HG02885 (cell line): ENCODE measurements around the gene NFE2.

Experiments
- ATAC-seq: cut with Tn5 transposase; IDR thresholded peaks from one replicate; pipeline ENCODE4 v1.9.1; 2021; ENCODE audit warnings: mild to moderate bottlenecking; ENCODE audit not compliant: unreplicated experiment, poor library complexity

NFE2 gene

DNA sequence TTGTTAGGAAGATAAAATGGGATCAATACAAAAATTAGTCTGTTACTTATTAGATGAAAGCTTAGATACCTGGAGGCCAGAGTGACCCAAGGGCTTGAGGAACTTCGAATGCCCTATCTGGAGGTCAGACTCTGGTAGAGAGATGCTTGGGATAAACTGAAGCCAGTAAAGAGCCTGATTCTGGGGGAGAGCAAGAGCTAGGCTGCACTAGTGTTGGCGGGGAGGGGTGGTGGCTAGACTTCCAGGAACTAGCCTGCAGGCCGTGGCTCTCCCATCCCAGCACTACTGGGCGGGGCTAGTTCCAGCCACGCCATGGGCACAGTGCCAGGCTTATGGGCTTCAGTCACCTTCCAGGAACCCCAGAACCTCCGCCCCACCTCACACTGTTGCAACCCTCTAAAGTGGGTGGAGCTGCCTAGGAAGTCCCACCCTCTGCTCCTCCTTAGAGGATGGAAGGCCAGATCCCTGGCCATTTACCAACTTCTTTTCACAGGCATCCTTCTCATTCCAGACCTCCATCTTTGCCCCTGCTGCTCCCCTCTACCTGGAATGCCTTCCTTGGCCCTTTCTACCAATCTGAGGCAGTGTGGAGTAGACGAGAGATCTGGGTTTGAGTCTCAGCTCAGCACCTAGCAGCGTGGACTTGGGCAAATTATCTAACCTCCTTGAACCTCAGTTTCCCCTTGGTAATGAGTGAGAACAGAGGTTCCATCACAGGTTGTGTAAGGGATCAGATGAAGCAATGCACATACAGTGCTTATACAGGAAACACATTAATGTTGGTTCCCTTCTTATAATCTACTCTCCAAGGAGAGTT, 6.3 kb upstream of the NFE2 start:
- no peak for ATAC-seq

DNA sequence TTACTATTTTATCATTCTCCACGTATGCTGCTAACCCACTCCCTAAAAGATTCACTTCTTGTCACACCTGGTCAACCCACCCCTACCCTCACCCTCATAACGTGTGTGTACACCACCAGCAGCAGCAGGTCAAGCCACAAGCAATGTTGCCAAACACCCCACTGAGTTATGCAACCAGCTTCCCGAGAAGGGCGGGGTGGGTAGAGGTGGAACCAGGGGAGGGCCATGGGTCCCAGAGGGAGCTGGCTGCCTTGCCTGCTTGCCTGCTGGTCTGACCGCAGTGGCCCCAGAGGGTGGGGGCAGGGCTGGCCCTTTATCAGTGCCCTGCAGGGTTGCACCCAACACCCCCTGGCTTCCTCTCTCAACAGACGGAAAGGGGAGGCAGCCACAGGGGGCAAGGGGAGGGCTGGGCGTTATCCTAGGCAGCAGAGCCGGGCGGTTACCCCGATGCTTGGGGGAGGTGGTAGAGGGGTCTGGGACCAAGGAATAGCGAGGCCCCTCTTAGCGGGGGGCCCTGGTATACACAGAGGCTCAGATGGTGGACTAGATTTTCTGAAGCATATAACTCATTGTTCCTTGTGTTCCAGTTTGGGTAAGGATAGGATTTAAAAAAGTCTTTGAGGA, 3.5 kb upstream of the NFE2 start:
- no peak for ATAC-seq

DNA sequence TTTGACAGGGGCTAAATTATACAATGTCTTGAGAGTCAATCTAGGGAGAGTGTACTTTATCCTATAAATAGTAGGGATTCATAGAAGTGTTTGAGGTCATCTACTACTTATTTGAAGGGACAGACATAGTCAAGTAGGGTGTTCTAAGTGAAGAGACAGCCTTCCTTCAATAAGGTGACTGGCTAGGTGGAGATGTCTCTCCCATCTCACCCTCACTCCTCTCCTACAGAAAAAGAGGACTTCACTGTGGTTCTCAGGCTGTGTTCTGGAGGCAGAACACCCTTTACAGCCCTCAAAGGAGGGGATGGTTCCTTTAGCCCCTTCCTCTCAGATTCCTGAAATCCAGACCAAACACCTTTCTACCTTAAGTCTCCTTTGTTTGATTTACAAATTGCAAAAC, 2.8 kb upstream of the NFE2 start:
- ATAC-seq: no peak

DNA sequence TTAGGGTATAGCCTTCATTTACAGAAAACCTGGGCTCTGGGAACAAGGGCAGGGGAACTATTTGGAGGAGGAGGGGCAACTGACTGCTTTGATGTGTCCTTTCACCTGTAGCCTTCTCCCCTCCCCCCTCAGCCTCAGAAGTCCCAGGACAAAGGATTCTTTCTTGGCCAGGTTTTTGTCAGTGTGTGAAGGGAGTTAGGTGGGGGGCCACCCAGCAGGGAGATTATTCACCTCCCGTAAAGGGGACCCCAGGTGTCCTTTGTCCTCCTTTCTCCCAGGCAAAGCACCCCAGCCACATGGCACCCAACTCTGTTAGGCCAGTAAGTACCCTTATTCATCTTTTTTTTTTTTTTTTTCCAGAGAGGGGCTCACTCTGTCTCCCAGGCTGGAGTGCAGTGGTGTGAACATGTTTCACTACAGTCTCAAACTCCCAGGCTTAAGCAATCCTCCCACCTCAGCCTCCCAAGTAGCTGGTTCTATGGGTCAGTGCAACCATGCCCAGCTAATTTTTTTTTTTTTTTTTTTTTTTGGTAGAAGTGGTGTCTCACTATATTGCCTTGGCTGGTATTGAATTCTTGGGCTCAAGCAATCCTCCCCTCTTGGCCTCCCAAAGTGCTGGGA, 723 bp upstream of the NFE2 start:
- ATAC-seq: no peak

DNA sequence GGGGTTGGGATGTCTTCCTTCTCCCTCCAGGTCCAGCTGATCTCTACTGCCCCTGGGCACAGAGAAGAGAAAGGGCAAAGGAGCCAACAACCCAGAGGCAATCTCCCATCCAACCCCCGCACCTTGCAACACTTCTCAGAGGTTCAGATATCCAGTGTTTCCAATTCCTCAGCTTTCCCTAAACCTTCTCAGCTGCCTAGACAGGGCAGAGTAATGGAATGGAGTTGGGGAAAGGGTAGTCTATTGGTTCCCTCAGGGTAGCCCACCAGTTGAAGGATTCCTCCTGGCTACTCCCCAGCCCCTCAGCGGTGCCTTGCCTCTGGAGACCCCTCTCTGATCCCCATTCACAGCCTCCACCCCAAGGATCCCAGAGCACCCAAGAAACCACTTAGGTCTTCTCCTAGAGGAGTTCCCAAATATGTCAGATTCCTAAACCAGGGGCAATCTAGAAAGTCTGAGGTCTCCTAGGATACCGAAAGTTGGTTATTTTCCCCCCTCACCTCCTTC, 537 bp downstream of the NFE2 start:
- ATAC-seq: no peak

DNA sequence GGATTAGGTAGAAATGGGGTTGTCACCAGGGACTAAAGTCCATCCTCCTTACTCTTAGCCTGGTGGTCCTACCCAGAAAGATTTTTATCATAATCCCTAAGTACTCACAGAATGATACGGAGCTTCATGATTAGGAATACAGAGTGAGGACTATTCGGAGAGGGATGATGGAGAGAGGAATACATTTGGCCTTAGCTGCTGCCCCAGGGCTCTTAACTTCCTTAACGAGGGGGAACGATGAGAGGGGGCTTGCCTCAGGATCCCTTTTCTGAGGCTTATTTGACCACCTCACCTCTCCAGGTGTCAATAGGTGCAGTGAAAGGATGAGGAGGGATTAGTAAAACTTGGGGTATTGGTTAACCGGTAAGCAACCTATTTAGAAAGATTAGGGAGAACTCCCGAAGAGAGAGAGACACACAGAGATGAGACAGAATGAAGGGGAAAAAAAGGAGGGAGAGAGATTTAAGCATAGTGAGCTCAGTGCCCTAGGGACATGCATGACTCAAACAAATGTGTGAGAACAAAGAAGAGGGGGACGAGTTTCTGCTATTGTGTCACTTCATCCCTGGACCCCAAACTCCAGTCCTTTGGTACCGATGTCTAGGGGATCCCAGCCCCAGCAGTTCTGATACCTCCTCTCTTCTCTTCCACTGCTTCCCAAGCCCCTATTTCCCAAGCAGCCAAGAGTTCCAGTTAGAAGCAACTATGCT, 1.1 kb downstream of the NFE2 start:
- ATAC-seq: no peak

DNA sequence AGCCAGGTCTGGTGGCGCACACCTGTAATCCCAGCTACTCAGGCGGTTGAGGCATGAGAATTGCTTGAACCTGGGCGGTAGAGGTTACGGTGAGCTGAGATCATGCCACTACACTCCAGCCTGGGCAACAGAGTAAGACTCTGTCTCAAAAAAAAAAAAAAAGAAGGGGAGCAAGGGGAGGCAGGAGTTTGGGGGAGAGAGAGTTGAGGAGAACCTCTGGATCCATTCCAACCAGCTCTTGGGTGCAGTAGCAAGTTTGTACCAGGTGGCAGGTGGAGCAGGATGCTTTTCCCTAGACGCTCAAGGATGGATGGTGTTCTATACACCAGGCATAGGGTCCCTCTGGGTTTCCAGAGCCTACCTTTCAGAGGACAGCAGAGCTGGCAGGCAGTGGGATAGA, 1.9 kb downstream of the NFE2 start:
- no peak for ATAC-seq

DNA sequence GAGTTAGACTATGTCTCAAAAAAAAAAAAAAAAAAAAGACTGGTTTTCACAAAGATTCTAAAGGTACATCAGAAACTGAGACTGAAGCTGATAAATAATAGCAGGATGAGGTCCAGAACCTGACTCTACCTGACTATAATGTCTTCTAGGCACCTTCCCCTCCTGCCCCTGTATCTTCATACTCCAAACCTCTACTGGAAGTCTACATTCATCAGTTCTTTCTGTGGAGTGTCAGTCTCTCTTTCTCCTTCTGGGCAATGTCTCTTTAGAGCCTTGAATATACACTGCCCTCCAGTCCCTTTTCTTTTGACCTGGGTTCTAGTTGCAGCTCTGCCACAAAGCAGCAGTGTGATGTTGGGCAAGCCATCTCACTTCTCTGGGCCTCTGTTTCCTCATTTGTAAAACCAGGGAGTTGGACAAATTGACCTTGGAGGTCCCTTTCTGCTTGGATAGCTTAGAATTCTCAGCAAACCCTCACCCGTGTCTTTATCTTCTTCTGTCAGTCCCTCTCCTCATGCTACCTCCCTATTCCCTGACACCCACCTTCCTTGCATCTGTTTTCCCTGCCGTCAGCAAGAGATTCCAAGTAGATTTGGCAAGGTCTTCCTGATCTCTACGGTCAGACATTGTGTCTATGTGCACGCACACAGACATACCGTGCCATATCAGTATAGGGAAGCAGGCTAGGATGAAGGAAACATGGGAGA, 4.3 kb downstream of the NFE2 start:
- ATAC-seq: no peak

DNA sequence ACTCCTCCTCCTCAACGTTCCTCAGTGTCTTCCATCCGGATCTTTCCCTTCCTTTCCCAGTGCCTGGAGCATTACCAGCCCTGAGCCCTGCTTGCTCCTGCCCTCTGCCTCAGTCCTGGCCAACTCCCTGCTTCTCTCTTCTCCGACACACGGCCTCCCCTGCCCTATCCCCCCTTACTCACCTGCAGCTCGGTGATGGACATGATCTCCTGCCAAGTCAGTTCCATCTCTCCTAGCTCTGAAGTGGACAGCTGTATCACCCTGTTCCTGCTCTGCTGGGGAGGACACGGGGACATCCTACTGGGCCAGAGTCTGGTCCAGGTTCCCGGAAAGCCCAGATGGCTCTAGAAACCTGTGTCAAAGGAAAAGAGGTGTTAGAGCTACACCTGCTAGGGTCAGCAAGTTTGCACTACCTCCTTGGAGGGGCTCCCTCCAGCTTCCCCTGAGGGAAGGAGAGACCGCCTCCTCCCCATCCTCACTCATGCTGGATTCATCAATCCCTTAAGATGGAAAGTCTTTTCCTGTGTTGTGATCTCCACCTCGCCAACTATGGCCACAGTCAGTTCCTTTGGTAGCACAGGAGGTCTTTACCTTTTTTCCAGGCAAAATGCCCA, 5.8 kb downstream of the NFE2 start:
- no peak for ATAC-seq

DNA sequence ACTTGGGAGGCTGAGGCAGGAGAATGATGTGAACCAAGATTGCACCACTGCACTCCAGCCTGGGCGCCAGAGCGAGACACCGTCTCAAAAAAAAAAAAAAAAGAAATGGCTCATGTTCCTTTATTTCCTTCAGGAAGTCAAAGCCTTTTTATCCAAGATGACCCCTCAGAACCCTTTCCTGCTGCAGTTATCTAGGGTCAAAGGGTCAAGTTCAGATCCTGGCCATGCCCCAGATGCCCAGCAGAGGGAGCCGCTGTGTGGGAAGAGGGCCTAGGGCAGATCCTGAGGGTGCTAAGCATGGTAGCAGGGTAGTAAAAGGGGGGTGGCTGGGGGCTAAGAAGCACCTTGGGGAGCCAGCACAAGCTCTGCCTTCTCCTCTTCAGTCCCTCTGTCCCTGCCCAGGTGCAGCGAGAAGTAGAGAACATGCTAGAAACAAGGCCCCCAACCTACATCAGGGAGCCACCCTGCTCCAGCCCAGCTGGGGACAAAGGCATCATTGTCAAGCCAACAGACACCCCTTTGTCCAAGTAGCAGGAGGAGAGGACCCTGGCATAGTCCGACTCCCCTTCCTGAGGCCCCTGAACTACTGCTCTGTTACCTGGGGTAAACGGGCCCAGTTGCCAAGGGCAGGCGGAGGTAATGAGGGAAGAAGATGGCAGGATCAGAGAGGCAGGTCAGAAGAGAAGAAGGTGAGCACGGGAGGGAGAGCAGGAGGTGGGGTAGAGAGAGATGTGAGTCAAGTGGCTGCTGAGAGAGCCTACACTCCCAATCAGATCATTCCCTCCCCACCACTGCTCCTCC, 6.5 kb downstream of the NFE2 start:
- peak; percentile 49 for ATAC-seq

DNA sequence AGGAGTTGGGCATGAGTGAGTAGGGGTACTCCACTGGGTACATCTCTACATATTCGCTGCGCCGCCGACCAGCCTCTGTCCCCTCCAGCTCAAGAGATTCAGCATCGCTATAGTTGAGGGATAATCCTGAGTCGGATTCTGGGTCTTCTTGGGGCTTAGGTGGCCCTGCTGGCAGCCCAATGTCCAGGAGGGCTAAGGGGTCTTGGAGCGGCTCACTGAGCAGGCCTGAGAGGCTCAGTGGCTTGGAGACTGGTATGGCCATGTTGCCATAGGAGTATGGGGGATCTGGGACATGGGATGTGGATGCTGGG, 7.9 kb downstream of the NFE2 start:
- no peak for ATAC-seq

DNA sequence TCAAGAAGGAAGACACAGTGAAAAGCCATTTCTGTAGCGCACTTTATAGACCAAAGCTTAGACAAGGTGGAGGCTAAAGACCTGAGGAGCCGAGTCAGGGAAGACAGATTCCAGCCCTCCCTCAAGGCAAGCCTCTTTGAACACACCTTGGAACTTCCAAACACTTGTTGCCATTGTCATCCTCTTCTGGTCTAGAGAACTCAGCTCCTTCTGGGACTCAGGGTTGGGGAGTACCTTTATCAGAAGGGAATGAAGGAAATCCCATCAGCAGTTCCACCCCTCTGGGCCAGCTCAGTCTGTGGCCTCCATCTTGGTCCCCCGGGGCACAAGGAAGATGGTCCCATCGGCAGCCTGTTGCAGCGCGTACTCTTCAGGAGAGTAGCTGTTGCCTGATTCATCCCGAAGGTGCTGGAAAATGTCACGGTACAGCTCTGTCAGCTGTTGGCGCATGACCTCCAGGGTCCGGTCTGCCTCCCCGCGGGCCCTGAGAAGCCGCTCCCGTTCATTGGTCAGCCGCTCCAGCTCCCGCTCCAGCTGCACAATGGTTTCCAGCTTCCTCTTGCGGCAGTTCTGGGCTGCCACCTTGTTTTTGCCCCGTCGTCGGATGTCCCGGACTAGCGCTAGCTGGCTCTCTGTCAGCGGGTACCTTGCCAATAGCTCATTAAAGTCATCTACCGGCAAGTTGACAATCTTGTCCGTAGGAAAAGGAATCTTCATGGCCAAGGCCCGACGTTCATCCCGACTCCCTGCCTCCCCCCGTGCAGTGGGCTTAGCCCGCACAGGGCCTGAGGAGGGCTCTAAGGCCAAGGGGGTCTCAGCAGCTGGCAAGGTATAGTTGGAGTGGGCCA, 8.5 kb downstream of the NFE2 start:
- no peak for ATAC-seq

DNA sequence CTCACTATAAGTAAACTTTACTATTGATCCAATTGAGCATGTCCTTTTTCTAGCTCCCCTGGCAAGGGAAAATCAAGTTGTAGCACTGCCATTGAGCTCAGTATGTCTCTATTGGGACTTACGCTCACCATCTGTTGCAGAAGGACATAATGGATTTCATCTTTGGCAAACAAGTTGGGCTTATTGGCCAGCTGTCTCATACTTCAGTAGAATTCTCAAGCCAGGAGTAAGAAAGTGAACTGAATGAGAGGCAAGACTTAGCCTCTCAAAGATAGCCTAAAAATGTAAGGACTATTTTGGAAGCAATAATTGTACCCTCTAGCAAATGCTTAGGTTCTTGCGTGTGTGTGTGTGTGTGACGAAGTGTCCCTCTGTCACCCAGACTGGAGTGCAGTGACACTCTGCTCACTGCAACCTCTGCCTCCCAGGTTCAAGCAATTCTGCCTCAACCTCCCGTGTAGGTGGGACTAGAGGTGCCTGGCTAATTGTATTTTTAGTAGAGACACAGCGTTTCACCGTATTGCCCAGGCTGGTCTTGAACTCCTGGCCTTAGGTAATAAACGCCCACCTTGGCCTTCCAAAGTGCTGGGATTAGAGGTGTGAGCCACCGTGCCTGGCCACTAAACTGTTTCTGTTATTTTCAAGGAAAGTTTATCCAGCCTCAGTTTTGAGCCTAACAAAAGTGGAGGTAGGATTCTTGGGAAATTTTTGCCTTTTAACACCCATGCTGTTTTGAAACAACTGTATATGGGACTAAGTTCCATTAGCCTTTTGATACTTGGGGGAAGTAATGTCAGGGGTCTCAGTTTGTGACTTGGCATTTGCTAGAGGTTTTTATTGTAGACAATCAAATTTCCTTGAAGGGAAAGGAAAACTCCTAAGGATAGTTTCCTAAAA, 13.3 kb downstream of the NFE2 start:
- ATAC-seq: no peak

DNA sequence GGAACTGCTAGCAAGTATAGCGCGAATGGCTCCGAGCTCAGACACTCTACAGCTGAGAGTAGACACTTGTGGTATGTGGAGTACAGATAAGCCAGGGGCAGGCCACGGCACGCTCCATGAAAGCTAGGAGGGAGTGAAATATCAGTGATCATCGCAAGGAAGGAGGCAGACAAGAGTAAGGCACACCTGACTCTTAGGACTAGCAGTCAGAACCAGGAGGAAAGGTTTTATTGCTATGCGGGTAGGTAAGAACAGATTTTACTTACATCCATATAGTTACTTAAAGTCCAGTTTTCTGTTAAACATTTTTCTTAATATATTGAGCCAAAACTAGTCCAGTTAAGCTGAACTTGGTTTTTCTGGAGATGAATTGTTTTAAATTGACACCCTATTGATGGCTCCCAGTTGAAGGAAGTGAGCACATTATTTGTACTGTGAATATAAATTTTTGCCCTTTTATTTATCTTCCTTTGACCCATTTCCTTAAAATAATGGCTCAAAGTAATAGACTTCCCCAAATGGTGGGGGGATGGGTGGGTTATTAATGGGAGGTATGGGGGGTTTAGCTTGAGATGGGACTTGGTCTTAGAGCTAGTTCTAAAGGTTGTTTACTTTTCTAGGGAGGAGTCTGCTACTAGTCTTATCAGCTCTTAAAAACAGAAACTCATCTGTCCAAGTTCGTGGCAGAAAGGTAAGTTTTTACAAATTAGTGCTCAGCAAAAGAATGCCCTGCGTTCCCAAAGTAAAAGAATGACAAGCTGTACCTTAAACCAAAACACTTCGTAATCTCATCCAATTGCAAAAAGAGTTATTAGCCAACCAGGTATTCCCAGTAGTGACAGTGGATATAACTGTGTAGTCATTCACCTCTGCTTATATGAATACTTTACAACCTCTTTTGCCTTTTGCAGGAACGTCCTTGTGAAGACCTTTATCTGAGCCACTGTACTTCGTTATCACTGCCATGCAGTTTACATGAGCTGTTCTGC, 14.5 kb downstream of the NFE2 start:
- ATAC-seq: no peak

DNA sequence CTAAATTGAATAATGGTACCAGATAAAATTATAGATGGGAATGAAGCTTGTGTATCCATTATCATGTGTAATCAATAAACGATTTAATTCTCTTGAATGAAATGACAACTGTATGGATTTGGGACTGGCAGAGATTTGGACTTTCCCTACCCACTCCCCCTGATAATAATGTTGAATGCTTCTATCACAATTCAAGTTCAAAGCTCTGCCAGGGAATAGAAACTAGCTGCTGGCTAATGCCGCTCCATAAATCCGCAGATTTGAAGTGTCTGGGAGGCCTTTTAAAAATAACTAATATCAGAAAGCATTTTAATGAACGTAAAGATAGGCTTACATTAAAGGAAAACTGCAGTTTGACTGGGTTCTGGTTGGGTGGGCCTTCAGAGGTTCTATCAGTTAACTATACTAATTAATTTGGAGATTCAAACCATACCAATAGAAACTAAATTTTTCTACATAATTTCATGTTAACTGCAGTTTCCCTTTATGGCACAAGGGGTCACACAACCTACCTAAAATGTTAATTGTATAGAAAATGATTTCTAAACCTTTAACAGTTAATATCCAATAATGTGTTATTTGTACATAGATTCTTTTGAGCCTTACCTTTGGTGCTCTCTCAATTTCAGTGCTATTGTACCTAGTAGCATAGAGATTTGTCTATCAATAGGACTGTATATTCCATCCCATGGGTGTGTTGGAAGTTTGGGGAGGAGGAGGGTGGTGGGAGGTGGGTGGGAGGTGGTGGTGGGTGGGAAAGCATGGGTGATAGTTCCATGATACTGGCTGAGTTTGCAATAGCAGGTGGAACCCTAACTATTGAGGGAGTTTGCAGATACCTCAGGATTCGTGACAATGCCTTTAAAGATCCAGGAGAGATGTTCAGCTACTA, 15.4 kb downstream of the NFE2 start:
- ATAC-seq: no peak
